ENCODE results near the gene ADAP1. TPM values are rescaled to one million over a fixed set of nuclear protein-coding genes. Genes with fewer than 3 reads are reported as not detected.

ADAP1 gene
- total and polyA plus RNA-seq, 2 of the 13 experiments (the other 11 are each of a cell fraction or from before 2014, with no cell fraction given) = 10.5 to 24.6 TPM

DNA sequence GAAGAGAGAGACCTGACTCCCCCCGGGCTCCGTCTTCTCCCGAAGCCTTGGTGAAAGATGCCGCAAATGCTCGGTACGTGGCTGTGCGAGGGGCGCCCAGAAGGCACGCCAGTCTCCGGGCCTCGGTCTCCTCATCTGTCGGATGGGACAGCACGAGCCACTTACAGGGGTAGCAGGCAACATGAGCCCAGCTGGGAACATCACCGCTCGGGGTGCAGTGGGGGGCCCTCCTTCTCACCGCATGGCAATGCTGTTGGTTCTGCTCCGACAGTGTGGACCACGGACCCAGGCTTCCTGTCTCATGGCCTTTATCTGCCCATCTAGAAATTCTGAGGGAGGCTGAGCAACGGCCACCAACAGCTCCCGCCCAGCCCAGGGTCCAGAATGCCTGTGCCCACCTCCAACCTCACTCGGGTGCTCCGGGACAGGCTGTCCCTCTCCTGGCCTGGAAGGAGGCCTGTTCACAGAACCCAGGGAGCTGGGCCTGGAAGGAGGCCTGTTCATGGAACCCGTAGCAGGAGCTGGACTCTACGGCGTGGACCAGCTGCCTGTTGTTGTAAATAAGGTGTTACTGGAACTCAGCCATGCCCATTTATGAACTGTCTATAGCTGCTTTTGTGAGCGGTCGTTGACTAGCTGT is 15.8 kb downstream of the ADAP1 start:
- peaks cover 9% of the 10 kb centered on the region for H3K4me1 ChIP-seq (ENCODE audit: insufficient read depth, low read length)
- TF ChIP-seq ZNF205 (CRISPR knock-in tag; IDR thresholded peaks at IDR 0.05) (no peak), RBFOX2 (IDR thresholded peaks at IDR 0.05; ENCODE audit: low read depth, low read length) (no peak), ZNF558 (CRISPR knock-in tag; IDR thresholded peaks at IDR 0.05; ENCODE audit: borderline replicate concordance) (no peak), ZNF629 (CRISPR knock-in tag; conservative IDR thresholded peaks at IDR 0.05) (peak; percentile 35; the same call in 1 of the 2 replicates), ZNF383 (CRISPR knock-in tag; IDR thresholded peaks at IDR 0.05; ENCODE audit: borderline replicate concordance) (no peak), ASH2L (IDR thresholded peaks at IDR 0.05; ENCODE audit: insufficient read length, low read depth, low read length) (no peak)
- TF ChIP-seq, protein P1, sequence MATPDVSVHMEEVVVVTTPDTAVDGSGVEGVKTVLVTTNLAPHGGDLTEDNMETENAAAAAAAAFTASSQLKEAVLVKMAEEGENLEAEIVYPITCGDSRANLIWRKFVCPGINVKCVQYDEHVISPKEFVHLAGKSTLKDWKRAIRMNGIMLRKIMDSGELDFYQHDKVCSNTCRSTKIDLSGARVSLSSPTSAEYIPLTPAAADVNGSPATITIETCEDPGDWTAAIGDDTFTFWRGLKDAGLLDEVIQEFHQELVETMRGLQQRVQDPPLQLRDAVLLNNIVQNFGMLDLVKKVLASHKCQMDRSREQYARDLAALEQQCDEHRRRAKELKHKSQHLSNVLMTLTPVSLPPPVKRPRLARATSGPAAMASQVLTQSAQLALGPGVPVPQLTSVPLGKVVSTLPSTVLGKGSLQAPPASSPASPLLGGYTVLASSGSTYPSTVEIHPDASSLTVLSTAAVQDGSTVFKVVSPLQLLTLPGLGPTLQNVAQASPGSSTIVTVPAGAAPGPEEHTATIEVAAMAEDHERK (CRISPR knock-in tag; IDR thresholded peaks at IDR 0.05; ENCODE audit: low read depth) = no peak
- H3K9ac ChIP-seq (ENCODE audit: insufficient read depth, low read depth, low read length) = no peak overlapping the region
- 96% methylated on average over 16 of the region's 27 CpGs for WGBS (ENCODE audit: low lambda C conversion rate)
- DNase-seq (ENCODE audit: low spot score) (no peak), ATAC-seq (no peak; the same call in 2 of the 3 replicates), FAIRE-seq (no peak)
- no peaks in the 10 kb centered on the region for H3K79me2 ChIP-seq (ENCODE audit: insufficient read depth, low read length)
- no peaks in the 10 kb centered on the region for H3K9me3 ChIP-seq (ENCODE audit: low read length)
- no peak overlapping the region for H3K4me2 ChIP-seq (ENCODE audit: low read depth, low read length)
- H3K27ac ChIP-seq (ENCODE audit: extremely low read length, insufficient read depth, low read length) = no peak overlapping the region
- H3K4me3 ChIP-seq (replicated peaks in 1 of 3; ENCODE audit: insufficient read depth in 1 of 3, low read depth in 2 of 3, low read length in 3 of 3) = no peak overlapping the region
- POLR2A ChIA-PET = no interaction called here
- H3K36me3 ChIP-seq (replicated peaks in 1 of 2; ENCODE audit: control insufficient read depth in 1 of 2, insufficient read depth in 2 of 2, low read length in 2 of 2) = no peaks in the 10 kb centered on the region
- in situ Hi-C loops (cut with HindIII; ENCODE audit: extremely low pct_ligation_motif_present, low pct_unique_long_range_greater_than_20kb) (no loop called here), intact Hi-C loops (cut with micrococcal nuclease; ENCODE audit: unreplicated experiment) (no loop called here)
- CTCF ChIA-PET (ENCODE audit: low intra/inter-chr PET ratio, low total read pairs) = no interaction called here
- BruUV-seq (replicated peaks) = no TSS peak
- no peaks in the 10 kb centered on the region for H3K27me3 ChIP-seq (ENCODE audit: control insufficient read depth in 1 of 2, insufficient read depth in 2 of 2, low read length in 2 of 2)
- H4K20me1 ChIP-seq (ENCODE audit: insufficient read depth, low read length) = no peaks in the 10 kb centered on the region
- H2AFZ ChIP-seq (ENCODE audit: low read length) = no peak overlapping the region
